Uterus (tissue), 2 donors: ENCODE data around the gene PLCB3.

Experiments
- CTCF ChIP-seq, 4 experiments: fragments of 200-600 bp in 2 of 4; fragments of 450-650 bp in 2 of 4; sonication (generic) in 2 of 4; IDR thresholded peaks; one replicate each; pipeline ENCODE4 v1.5.1; 2016 to 2019; ENCODE audit warnings: antibody characterized with exemption in 4 of 4, mild to moderate bottlenecking in 2 of 4, moderate library complexity in 1 of 4
- POLR2A ChIP-seq, 2 donors: fragments of 450-650 bp; IDR thresholded peaks; one replicate each; pipeline ENCODE4 v1.6.1; 2016; ENCODE audit warnings: antibody characterized with exemption in 2 of 2, mild to moderate bottlenecking in 1 of 2, moderate library complexity in 1 of 2

GRCh38 chr11:64314146-64314804 is 62.9 kb downstream of the PLCB3 start:
- TF ChIP-seq CTCF (IDR thresholded peaks at IDR 0.05), result no peak
- no peak for TF ChIP-seq POLR2A (IDR thresholded peaks at IDR 0.05)
